GM19324 (cell line): ENCODE measurements around the gene PGRMC2.

Source experiments
- ATAC-seq: cut with Tn5 transposase; IDR thresholded peaks from one replicate; pipeline ENCODE4 v1.9.1; 2021; ENCODE audit warnings: mild to moderate bottlenecking, moderate library complexity; ENCODE audit not compliant: unreplicated experiment, low FRiP score

PGRMC2 gene

DNA sequence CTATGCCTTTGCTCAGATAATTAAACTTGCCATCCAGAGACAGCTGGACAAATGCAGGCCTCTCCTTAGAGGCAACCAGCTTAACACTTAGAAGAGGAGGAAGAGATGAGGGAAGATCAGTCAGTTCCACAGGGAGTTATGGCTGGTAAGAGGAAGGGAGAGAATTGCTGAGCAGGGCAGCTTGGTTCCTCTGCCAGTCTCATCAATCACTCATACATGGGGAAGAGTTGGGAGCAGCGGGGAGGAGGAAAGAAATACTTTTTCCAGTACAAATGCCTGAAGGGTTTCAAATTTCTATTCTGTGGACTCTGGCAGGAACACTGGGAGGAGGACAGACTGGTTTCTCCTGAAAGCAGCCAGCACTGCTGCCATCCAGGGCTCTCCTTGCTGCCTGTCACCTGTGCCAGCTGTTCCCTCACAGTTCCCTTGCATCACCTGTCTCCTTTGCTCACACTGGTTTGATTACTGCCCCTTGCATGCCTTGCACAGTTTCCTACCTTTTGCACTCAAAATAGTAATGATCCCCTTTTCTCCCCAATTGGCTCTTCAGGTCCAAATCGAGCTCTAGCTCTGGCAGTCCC is 59.5 kb downstream of the PGRMC2 start:
- ATAC-seq = no peak

DNA sequence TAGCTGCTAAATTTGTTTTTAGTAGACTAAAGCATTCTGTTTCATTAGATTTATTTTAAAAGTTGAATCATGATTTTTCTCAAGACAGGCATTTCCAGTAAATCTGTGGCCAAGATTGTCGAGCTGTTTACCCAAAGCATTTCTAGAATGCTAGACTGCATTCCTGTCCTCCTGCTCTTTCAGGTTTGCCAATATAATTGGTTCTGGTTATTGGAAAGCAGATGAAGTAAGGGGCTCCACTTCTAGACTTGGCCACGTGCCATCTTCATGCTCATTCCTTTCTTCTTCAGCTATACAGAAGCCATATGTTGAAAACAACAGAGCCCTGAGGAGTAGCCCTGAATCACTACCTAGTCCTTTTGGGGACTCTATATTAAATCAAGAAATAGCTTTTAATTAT is 62.5 kb downstream of the PGRMC2 start:
- ATAC-seq = no peak

GRCh38 chr4:128221586-128221985 is 66.0 kb downstream of the PGRMC2 start:
- ATAC-seq = no peak

DNA sequence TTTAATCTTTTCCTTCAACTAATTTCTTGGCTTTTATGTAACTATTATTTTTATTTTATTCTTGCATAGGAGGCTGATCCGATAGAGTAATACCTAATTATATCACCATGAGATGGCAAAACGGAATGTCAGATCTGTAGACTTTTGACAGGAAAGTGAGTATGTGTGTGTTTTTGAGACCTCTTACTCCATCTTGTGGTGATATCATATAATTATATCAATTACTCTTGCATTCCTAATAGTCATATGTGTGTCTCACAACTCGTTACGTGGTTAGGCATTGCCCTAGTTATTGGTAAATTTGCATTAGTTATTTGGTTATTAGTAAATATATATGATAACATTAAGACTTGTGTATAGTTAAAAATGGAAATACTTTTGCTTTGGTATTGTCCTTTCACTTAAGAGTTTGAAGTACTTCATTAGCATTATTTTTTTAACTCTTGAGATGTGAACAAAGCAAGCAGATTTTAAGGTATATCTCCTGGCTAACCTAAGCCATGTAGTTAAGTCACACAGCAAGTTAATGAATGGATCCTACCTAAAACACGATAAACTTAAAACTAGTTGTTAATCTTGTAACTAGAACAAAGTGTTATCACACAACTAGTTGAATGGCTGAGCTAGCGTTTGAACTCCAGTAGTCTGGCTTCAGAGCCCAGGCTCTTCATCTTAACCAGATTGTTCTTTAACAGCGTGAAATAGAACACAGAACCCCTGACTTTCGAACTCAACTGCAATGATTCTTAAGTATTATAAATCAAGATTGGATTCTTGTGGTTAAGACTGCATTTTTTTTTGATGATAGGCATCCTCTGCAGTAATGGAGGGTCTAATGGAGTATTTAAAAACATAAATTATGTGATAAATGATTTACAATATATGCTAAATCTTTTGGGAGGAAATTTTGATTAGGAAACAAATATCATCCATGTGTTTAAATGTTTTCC is 67.1 kb downstream of the PGRMC2 start:
- no peak for ATAC-seq
